Renal cortex interstitium (tissue), 11 donors: ENCODE results near the gene CSNK1A1L. TPM values are rescaled to one million over a fixed set of nuclear protein-coding genes. Genes with fewer than 3 reads are reported as not detected.
"Not testable (repeated sequence)": the region's sequence is repeated elsewhere in the genome, so short reads cannot be mapped to it uniquely, and the experiment has no call there.

Experiments
- DNase-seq, 11 donors: peaks; one replicate each; pipeline ENCODE4 v3.0.0-alpha.2; 2013; ENCODE audit warnings: low read depth in 9 of 11, low spot score in 4 of 11; ENCODE audit errors: extremely low read depth in 1 of 11
- polyA plus RNA-seq, 3 donors: library from polyadenylated mRNA; unstranded; fragments of 120-200 nt; gene quantifications; one replicate each; pipeline ENCODE4 v1.2.1, GENCODE V29; 2013; ENCODE audit not compliant: insufficient read length in 3 of 3

CSNK1A1L gene
- polyA plus RNA-seq, 3 donors: 0.14 to 0.32 TPM; not detected in 1

GRCh38 chr13:37070145-37070695 is 35.2 kb downstream of the CSNK1A1L start:
- DNase-seq: no peak

GRCh38 chr13:37069597-37070103 is 35.8 kb downstream of the CSNK1A1L start:
- no peak for DNase-seq

- no peak for DNase-seq
Observed at GRCh38 chr13:37068962-37069361, 36.5 kb downstream of the CSNK1A1L start.

- DNase-seq: no peak
Observed at GRCh38 chr13:37067874-37068273, 37.6 kb downstream of the CSNK1A1L start.

GRCh38 chr13:37065890-37066526 is 39.5 kb downstream of the CSNK1A1L start:
- DNase-seq: no peak

- no peak for DNase-seq
Observed at GRCh38 chr13:37059848-37060192, 45.6 kb downstream of the CSNK1A1L start.

- peak; percentile 79 to 93 (median 89) for DNase-seq
Observed at GRCh38 chr13:37058910-37059847, 46.3 kb downstream of the CSNK1A1L start, which contains the start of gene SUPT20H. Gene SUPT20H (minus strand): TSS chr13:37059688. CDS start chr13:37051490, 8,198 bp downstream.

- DNase-seq: not testable (repeated sequence)
Observed at GRCh38 chr13:37056228-37056627, 49.2 kb downstream of the CSNK1A1L start.

Other genes starting within 250 kb of the CSNK1A1L start
- gene SMAD9, start 185.4 kb downstream of the CSNK1A1L start, polyA plus RNA-seq: 10 to 100 TPM; 28.5 to 34.6 (median 33.3) TPM
- 10 to 100 TPM; 55.8 to 65.3 (median 56.8) TPM for gene ALG5, start 106.3 kb downstream of the CSNK1A1L start, polyA plus RNA-seq
- 10 to 100 TPM; 59.8 to 75.1 (median 69.1) TPM for gene EXOSC8, start 104.9 kb downstream of the CSNK1A1L start, polyA plus RNA-seq
- 100 to 1,000 TPM in 1 of 3 donors, 10 to 100 TPM in 2; 87.0 to 109 (median 99.4) TPM for gene SUPT20H, start 46.0 kb downstream of the CSNK1A1L start, polyA plus RNA-seq